Liver (tissue), 3 donors: ENCODE data around the gene GPR26.

Source experiments
- RAD21 ChIP-seq, 2 donors: IDR thresholded peaks; 2 replicates each; pipeline ENCODE4 v1.6.1; 2016; ENCODE audit warnings: antibody characterized with exemption in 2 of 2, mild to moderate bottlenecking in 2 of 2
- RXRA ChIP-seq, 2 donors: IDR thresholded peaks; 2 replicates each; pipeline ENCODE4 v1.6.1; 2017 to 2018; ENCODE audit warnings: antibody characterized with exemption in 2 of 2, mild to moderate bottlenecking in 1 of 2
- SP1 ChIP-seq: IDR thresholded peaks from 2 replicates; pipeline ENCODE4 v1.6.1; 2018; ENCODE audit warnings: antibody characterized with exemption, mild to moderate bottlenecking
- TAF1 ChIP-seq: conservative IDR thresholded peaks from 2 replicates; pipeline ENCODE4 v1.6.1; 2016; ENCODE audit warnings: antibody characterized with exemption, mild to moderate bottlenecking
- YY1 ChIP-seq: IDR thresholded peaks from 2 replicates; pipeline ENCODE4 v1.6.1; 2016; ENCODE audit warnings: antibody characterized with exemption, mild to moderate bottlenecking
- TF ChIP-seq, protein P1 (sequence below): IDR thresholded peaks from 2 replicates; pipeline ENCODE4 v1.6.1; 2016; ENCODE audit warnings: antibody characterized with exemption
- TF ChIP-seq, protein P2 (sequence below): fragments of 150-350 bp; IDR thresholded peaks from 2 replicates; pipeline ENCODE4 v1.5.1; 2017; ENCODE audit warnings: improper control_type of control experiment, low read depth, low read length; ENCODE audit not compliant: missing input control
- TF ChIP-seq, protein P3 (sequence below): IDR thresholded peaks from 2 replicates; pipeline ENCODE4 v1.6.1; 2016; ENCODE audit warnings: antibody characterized with exemption
- donor health status: healthy.
- donor health status: healthy.

DNA sequence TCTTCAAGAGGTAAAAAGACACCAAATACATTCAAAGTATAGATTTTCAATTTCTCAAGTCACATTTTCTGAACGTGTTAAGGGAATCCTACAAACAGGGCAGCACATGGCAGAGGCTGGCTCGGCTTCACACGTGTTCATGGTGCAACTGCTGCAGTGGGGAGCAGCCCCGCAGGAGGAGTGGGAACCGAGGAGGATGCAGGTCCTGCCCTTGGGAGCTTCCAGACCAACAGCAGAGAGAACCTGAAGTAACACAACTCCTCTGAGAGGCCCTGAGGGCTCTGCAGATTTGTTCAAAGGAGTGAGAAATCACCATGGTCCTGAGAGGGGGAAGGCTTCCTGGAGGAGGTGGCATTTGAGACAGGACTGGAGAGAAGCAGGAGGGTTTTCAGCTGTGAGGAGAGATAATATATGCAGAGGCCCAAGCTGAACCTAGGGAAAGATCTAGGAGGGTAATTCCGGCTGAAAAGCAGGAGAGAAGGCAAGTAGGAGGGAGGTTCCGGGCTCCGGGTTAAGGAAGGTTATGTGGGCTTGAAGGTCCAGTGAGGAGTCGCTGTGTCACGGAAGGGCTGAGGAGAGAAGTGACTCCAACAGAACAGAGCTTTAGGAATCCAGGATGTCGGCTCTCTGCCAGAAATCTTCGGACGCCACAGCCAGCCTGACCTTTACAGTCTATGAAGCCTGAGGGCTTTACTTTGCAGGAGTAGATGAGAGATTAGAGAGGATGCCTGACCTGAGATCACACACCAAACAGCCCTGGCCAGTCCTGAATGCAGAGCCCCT is 77.5 kb downstream of the GPR26 start:
- TF ChIP-seq RXRA (IDR thresholded peaks at IDR 0.05) (no peak), RAD21 (IDR thresholded peaks at IDR 0.05) (no peak), TAF1 (no peak), SP1 (no peak), YY1 (no peak)
- TF ChIP-seq, protein P1, sequence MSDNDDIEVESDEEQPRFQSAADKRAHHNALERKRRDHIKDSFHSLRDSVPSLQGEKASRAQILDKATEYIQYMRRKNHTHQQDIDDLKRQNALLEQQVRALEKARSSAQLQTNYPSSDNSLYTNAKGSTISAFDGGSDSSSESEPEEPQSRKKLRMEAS: no peak
- TF ChIP-seq, protein P2, sequence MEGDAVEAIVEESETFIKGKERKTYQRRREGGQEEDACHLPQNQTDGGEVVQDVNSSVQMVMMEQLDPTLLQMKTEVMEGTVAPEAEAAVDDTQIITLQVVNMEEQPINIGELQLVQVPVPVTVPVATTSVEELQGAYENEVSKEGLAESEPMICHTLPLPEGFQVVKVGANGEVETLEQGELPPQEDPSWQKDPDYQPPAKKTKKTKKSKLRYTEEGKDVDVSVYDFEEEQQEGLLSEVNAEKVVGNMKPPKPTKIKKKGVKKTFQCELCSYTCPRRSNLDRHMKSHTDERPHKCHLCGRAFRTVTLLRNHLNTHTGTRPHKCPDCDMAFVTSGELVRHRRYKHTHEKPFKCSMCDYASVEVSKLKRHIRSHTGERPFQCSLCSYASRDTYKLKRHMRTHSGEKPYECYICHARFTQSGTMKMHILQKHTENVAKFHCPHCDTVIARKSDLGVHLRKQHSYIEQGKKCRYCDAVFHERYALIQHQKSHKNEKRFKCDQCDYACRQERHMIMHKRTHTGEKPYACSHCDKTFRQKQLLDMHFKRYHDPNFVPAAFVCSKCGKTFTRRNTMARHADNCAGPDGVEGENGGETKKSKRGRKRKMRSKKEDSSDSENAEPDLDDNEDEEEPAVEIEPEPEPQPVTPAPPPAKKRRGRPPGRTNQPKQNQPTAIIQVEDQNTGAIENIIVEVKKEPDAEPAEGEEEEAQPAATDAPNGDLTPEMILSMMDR: no peak
- TF ChIP-seq, protein P3, sequence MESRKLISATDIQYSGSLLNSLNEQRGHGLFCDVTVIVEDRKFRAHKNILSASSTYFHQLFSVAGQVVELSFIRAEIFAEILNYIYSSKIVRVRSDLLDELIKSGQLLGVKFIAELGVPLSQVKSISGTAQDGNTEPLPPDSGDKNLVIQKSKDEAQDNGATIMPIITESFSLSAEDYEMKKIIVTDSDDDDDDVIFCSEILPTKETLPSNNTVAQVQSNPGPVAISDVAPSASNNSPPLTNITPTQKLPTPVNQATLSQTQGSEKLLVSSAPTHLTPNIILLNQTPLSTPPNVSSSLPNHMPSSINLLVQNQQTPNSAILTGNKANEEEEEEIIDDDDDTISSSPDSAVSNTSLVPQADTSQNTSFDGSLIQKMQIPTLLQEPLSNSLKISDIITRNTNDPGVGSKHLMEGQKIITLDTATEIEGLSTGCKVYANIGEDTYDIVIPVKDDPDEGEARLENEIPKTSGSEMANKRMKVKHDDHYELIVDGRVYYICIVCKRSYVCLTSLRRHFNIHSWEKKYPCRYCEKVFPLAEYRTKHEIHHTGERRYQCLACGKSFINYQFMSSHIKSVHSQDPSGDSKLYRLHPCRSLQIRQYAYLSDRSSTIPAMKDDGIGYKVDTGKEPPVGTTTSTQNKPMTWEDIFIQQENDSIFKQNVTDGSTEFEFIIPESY: no peak
